Skeletal muscle tissue (tissue), 4 donors: ENCODE measurements around the gene HMGCR. TPM values are rescaled to one million over a fixed set of nuclear protein-coding genes. Genes with fewer than 3 reads are reported as not detected.
A peak's percentile ranks its signal among the peaks of the same experiment; 100 is the strongest.
"Not testable (repeated sequence)": the region's sequence is repeated elsewhere in the genome, so short reads cannot be mapped to it uniquely, and the experiment has no call there.

Experiments
- H3K27ac ChIP-seq: one replicate; pipeline ENCODE4 v1.7.0; 2013; ENCODE audit warnings: mild to moderate bottlenecking, low read depth, low read length, inconsistent platforms
- H3K27me3 ChIP-seq, 3 donors: one replicate each; pipeline ENCODE4 v1.7.0; 2013; ENCODE audit warnings: low read length in 3 of 3; ENCODE audit not compliant: control insufficient read depth in 3 of 3, insufficient read depth in 3 of 3
- H3K36me3 ChIP-seq, 3 donors: one replicate each; pipeline ENCODE4 v1.7.0; 2013; ENCODE audit warnings: low read length in 3 of 3; ENCODE audit not compliant: control insufficient read depth in 3 of 3, insufficient read depth in 3 of 3
- H3K4me1 ChIP-seq, 3 donors: one replicate each; pipeline ENCODE4 v1.7.0; 2013; ENCODE audit warnings: low read length in 3 of 3, mild to moderate bottlenecking in 3 of 3; ENCODE audit not compliant: control insufficient read depth in 3 of 3, insufficient read depth in 3 of 3
- H3K4me3 ChIP-seq, 3 donors: one replicate each; pipeline ENCODE4 v1.7.0; 2013; ENCODE audit warnings: low read length in 3 of 3
- H3K9ac ChIP-seq, 3 donors: one replicate each; pipeline ENCODE4 v1.7.0; 2013; ENCODE audit warnings: low read length in 3 of 3, mild to moderate bottlenecking in 3 of 3, moderate library complexity in 2 of 3, low read depth in 1 of 3
- H3K9me3 ChIP-seq, 3 donors: one replicate each; pipeline ENCODE4 v1.7.0; 2013; ENCODE audit warnings: low read length in 3 of 3; ENCODE audit not compliant: control insufficient read depth in 3 of 3
- total RNA-seq: library from RNA; depleted of rRNA; stranded (reverse); fragments of >200 nt; gene quantifications from one replicate; pipeline ENCODE4 v1.2.3, GENCODE V29; 2014
- donor health status: Osteomylitis.

Gene HMGCR
- 55.8 TPM for total RNA-seq

GRCh38 chr5:75336615-75337336, at the start of gene HMGCR:
Gene HMGCR, plus strand, starts transcription at chr5:75337220. Its CDS starts 5,386 bp downstream, at chr5:75342606.
- Histone ChIP-seq H3K36me3 (no peaks in the 10 kb centered on the region), H3K4me1 (peaks cover 5 to 16% (median 15%) of the 10 kb centered on the region in 3 donors), H3K9ac (peak within 1 kb of the TSS; percentile 83 to 88 (median 85)), H3K27me3 (no peaks in the 10 kb centered on the region), H3K9me3 (no peaks in the 10 kb centered on the region), H3K27ac (peak within 1 kb of the TSS; percentile 78), H3K4me3 (peak within 1 kb of the TSS; percentile 84 to 98 (median 93))

DNA sequence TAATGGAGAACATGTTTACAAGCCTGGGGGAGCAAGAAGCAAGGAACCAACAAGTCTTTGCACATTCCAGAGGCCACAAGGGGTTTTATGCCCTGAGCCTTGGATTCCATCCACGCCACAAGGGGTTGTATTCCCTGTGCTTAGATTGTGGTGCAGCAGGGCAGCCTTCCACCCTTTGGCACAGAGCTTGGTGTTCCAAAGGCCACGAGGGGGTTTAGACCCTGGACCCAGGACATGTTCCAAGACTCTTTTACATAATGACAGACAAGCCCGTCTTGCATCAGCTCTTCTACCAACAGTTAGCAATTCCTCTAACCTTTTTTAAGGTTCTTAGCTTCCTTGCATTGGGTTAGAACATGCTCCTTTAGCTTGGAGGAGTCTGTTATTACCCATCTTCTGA, 45.2 kb upstream of the HMGCR start:
- H3K4me3 ChIP-seq, H3K27ac ChIP-seq, H3K9ac ChIP-seq, H3K36me3 ChIP-seq, H3K9me3 ChIP-seq, H3K4me1 ChIP-seq, H3K27me3 ChIP-seq: not testable (repeated sequence)

DNA sequence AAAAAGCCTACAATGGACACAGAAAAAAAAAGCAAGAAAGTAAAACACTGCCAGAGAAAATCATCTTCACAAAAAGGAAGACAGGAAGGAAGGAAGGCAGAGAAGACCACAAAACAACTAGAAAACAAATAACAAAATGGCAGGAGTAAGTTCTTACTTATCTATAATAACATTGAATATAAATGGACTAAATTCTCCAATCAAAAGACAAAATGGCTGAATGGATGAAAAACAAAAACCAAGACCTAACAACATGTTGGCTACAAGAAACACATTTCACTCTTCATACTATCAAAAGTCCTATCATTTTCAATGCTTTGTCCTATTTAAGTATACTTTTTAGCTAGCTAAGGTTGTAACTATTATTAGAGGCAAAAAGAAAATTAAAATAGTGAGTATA, 36.9 kb upstream of the HMGCR start:
- no peak overlapping the region for H3K27ac ChIP-seq
- no peaks in the 10 kb centered on the region for H3K4me1 ChIP-seq
- H3K36me3 ChIP-seq, result no peaks in the 10 kb centered on the region
- no peaks in the 10 kb centered on the region for H3K9me3 ChIP-seq
- H3K4me3 ChIP-seq, result no peak overlapping the region
- H3K9ac ChIP-seq, result no peak overlapping the region
- H3K27me3 ChIP-seq, result no peaks in the 10 kb centered on the region

DNA sequence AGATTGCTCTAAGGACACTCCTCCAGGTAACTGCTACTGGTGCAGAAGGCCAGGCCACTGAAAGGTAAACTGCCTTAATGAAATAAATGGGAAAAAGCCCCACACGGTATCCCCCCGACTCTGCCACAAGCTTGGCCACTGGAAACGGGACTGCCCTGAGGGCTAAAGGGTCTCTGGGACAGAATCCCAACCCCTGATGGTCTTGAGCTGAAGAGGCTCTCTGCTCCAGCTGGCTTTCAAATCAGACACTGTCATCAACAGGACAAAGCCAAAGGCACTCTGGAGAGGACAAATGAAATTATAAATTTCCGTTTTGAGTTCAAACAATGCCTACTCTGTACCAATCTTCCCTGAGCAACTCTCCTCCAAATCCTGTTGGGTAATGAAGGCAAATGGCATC, 33.6 kb upstream of the HMGCR start:
- no peaks in the 10 kb centered on the region for H3K36me3 ChIP-seq
- H3K9me3 ChIP-seq, result no peaks in the 10 kb centered on the region
- H3K27ac ChIP-seq, result no peak overlapping the region
- H3K9ac ChIP-seq, result no peak overlapping the region
- H3K4me3 ChIP-seq, result no peak overlapping the region
- H3K4me1 ChIP-seq, result no peaks in the 10 kb centered on the region
- no peaks in the 10 kb centered on the region for H3K27me3 ChIP-seq

GRCh38 chr5:75304486-75304885, 32.5 kb upstream of the HMGCR start:
- not testable (repeated sequence) for H3K27me3 ChIP-seq, H3K9me3 ChIP-seq, H3K36me3 ChIP-seq, H3K4me3 ChIP-seq, H3K4me1 ChIP-seq, H3K27ac ChIP-seq, H3K9ac ChIP-seq

DNA sequence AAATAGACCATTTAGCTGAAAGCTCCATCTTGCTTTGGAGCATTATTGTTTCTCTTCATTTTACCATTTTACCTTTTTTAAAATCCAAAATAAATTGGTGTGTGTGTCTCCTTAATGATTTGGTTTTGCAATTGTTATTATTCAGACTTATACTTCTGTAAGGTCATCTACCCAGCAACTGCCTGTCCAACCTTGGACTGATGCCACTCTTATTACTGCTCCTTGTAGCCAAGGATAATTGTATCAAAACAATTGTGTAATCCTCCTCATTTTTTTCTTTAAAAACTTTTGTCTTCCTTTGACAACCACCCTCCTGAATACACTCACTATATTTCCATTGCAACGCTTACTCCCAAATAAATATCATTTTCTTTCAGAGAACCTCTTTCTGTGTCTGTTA, 30.3 kb upstream of the HMGCR start:
- Histone ChIP-seq H3K36me3 (no peaks in the 10 kb centered on the region), H3K4me1 (no peaks in the 10 kb centered on the region), H3K27me3 (no peaks in the 10 kb centered on the region), H3K4me3 (no peak overlapping the region), H3K9ac (no peak overlapping the region), H3K9me3 (no peaks in the 10 kb centered on the region), H3K27ac (no peak overlapping the region)

DNA sequence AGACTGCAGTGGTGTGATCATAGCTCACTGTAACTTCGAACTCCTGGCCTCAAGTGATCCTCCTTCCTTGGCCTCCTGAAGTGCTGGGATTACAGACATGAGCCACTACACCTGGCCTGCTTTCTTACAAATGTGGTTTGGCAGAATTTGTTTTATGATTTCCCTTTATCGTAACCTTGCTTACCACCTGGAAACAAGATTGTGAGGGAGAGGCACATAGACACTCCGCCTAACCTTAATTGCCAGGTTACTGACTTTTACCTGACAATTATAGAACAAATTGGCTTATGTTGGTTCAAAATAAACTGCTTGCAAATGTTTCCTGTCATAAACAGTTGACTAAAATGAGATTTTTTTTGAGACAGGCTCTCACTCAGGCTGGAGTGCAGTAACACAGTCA, 26.8 kb upstream of the HMGCR start:
- no peaks in the 10 kb centered on the region for H3K4me1 ChIP-seq
- no peaks in the 10 kb centered on the region for H3K27me3 ChIP-seq
- no peak overlapping the region for H3K9ac ChIP-seq
- no peak overlapping the region for H3K4me3 ChIP-seq
- no peak overlapping the region for H3K27ac ChIP-seq
- no peaks in the 10 kb centered on the region for H3K36me3 ChIP-seq
- no peaks in the 10 kb centered on the region for H3K9me3 ChIP-seq

DNA sequence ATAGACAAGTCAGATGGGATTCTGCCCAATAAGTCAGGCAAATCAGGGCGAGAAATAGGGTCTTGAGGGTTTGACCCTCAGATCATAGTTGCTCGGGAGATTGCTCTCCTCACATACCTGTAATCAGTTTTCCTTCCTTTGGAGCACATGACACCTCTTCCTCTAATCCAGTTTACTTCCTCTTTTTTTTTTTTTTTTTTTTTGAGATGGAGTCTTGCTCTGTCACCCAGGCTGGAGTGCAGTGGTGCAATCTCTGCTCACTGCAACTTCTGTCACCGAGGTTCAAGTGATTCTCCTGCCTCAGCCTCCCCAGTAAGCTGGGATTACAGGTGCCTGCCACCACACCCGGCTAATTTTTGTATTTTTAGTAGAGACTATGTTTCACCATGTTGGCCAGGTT, 17.9 kb upstream of the HMGCR start:
- H3K27ac ChIP-seq, H3K9me3 ChIP-seq, H3K9ac ChIP-seq, H3K27me3 ChIP-seq, H3K4me3 ChIP-seq, H3K36me3 ChIP-seq, H3K4me1 ChIP-seq: not testable (repeated sequence)

GRCh38 chr5:75319638-75320037, 17.4 kb upstream of the HMGCR start:
- H3K9me3 ChIP-seq, result no peaks in the 10 kb centered on the region
- no peak overlapping the region for H3K27ac ChIP-seq
- H3K36me3 ChIP-seq, result no peaks in the 10 kb centered on the region
- H3K4me1 ChIP-seq, result no peaks in the 10 kb centered on the region
- H3K9ac ChIP-seq, result no peak overlapping the region
- no peaks in the 10 kb centered on the region for H3K27me3 ChIP-seq
- no peak overlapping the region for H3K4me3 ChIP-seq

DNA sequence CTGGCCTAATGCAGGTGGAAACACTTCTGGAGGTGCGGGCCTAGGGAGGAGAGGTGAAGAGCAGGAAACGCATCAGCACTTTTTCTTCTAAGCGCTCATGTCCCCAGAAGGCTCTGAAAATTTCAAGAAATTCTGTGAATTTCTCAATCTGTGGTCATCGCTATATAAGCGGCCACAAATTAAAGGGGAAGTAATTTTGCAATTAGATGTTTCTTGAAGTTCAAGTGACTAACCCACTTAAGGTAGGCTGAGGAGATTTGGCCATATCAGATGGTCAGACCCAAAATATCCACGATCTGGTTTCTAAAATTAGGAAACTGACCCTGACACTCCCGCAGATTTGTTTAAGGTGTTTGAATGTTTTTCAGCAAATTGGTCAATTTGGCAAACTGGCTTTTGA, 16.6 kb upstream of the HMGCR start:
- H3K27me3 ChIP-seq, result no peaks in the 10 kb centered on the region
- H3K36me3 ChIP-seq, result no peaks in the 10 kb centered on the region
- H3K9me3 ChIP-seq, result no peaks in the 10 kb centered on the region
- H3K27ac ChIP-seq, result no peak overlapping the region
- H3K4me1 ChIP-seq, result no peaks in the 10 kb centered on the region
- H3K4me3 ChIP-seq, result no peak overlapping the region
- H3K9ac ChIP-seq, result no peak overlapping the region
